Adrenal gland (tissue), 5 donors: ENCODE measurements around the gene RPS6KL1.

ENCODE experiments used
- CTCF ChIP-seq, 6 experiments: fragments of 450-650 bp in 4 of 6; fragments of 200-600 bp in 2 of 6; sonication (generic) in 1 of 6; IDR thresholded peaks; 1 replicate in 5 of 6; 2 replicates in 1 of 6; pipeline versions ENCODE4 v1.5.1 to v1.8.0; 2016 to 2021; ENCODE audit warnings: antibody characterized with exemption in 6 of 6, mild to moderate bottlenecking in 2 of 6, moderate library complexity in 1 of 6
- POLR2A ChIP-seq, 2 donors: fragments of 450-650 bp; IDR thresholded peaks; one replicate each; pipeline ENCODE4 v1.6.1; 2017; ENCODE audit warnings: antibody characterized with exemption in 2 of 2, mild to moderate bottlenecking in 2 of 2, moderate library complexity in 1 of 2
- donor health status: DM: no; HTN: no; CAD: no.

GRCh38 chr14:74968811-74969210, 45.8 kb upstream of the RPS6KL1 start:
- TF ChIP-seq CTCF (IDR thresholded peaks at IDR 0.05) = no peak
- TF ChIP-seq POLR2A (IDR thresholded peaks at IDR 0.05) = no peak
